GM23338 (cell line): ENCODE measurements around the gene LMOD3. TPM values are rescaled to one million over a fixed set of nuclear protein-coding genes. Genes with fewer than 3 reads are reported as not detected.

Experiments used
- ATAC-seq: fragments of 200-7000 bp; cut with Tn5 transposase; 3 replicates; pipeline ENCODE4 v1.9.1; 2020
- DNase-seq: peaks from one replicate; pipeline ENCODE4 v3.0.0-alpha.2; 2015; ENCODE audit warnings: low spot score
- H2AFZ ChIP-seq: fragments of 200-600 bp; sonication (generic); 2 replicates; pipeline ENCODE4 v1.8.0; 2016; ENCODE audit warnings: antibody characterized with exemption, mild to moderate bottlenecking, moderate library complexity
- H3F3A ChIP-seq: fragments of 200-600 bp; sonication (generic); replicated peaks from 2 replicates; pipeline ENCODE4 v1.8.0; 2017; ENCODE audit warnings: antibody characterized with exemption, mixed run types, low read depth
- H3K27ac ChIP-seq: fragments of 200-600 bp; sonication (generic); 2 replicates; pipeline ENCODE4 v1.6.1; 2016; ENCODE audit warnings: low read depth
- H3K27me3 ChIP-seq: fragments of 200-600 bp; sonication (generic); 2 replicates; pipeline ENCODE4 v1.8.0; 2016; ENCODE audit warnings: mild to moderate bottlenecking, mixed run types, moderate library complexity; ENCODE audit not compliant: insufficient read depth
- H3K36me3 ChIP-seq: fragments of 200-600 bp; sonication (generic); 2 replicates; pipeline ENCODE4 v1.8.0; 2016; ENCODE audit warnings: mild to moderate bottlenecking; ENCODE audit not compliant: insufficient read depth
- H3K4me1 ChIP-seq: fragments of 200-600 bp; sonication (generic); 2 replicates; pipeline ENCODE4 v1.8.0; 2016; ENCODE audit warnings: mild to moderate bottlenecking, moderate library complexity; ENCODE audit not compliant: insufficient read depth
- H3K4me2 ChIP-seq: fragments of 200-600 bp; sonication (generic); 2 replicates; pipeline ENCODE4 v1.7.1; 2017; ENCODE audit warnings: mixed run types
- H3K4me3 ChIP-seq: fragments of 200-600 bp; sonication (generic); 2 replicates; pipeline ENCODE4 v1.6.1; 2016; ENCODE audit warnings: mixed run types
- H3K79me2 ChIP-seq: fragments of 200-600 bp; sonication (generic); replicated peaks from 2 replicates; pipeline ENCODE4 v1.8.0; 2017; ENCODE audit warnings: mild to moderate bottlenecking; ENCODE audit not compliant: insufficient read depth
- H3K9me2 ChIP-seq: fragments of 200-600 bp; sonication (generic); 2 replicates; pipeline ENCODE4 v1.8.0; 2017; ENCODE audit not compliant: insufficient read depth
- H4K20me1 ChIP-seq: fragments of 200-600 bp; sonication (generic); replicated peaks from 2 replicates; pipeline ENCODE4 v1.8.0; 2017; ENCODE audit warnings: mild to moderate bottlenecking; ENCODE audit not compliant: insufficient read depth
- H3K27ac Mint-ChIP-seq: 2 replicates; pipeline ENCODE4 v1.8.0; 2020; ENCODE audit warnings: inconsistent platforms, mild to moderate bottlenecking, moderate library complexity, mixed read lengths
- H3K27me3 Mint-ChIP-seq: 3 replicates; pipeline ENCODE4 v1.8.0; 2022; ENCODE audit warnings: low read depth, mild to moderate bottlenecking, moderate library complexity, mixed read lengths, inconsistent platforms; ENCODE audit not compliant: insufficient read depth, poor library complexity
- H3K36me3 Mint-ChIP-seq: 3 replicates; pipeline ENCODE4 v1.8.0; 2021; ENCODE audit warnings: low read depth, mild to moderate bottlenecking, inconsistent platforms, moderate library complexity, mixed read lengths
- H3K4me1 Mint-ChIP-seq: 3 replicates; pipeline ENCODE4 v1.8.0; 2020; ENCODE audit warnings: mild to moderate bottlenecking, inconsistent platforms, mixed read lengths
- H3K4me3 Mint-ChIP-seq: 3 replicates; pipeline ENCODE4 v1.8.0; 2021; ENCODE audit warnings: moderate library complexity, mild to moderate bottlenecking, inconsistent platforms, mixed read lengths
- H3K9me3 Mint-ChIP-seq: 3 replicates; pipeline ENCODE4 v1.8.0; 2020; ENCODE audit warnings: moderate library complexity, mild to moderate bottlenecking, inconsistent platforms, mixed read lengths
- EZH2 ChIP-seq: fragments of 200-600 bp; sonication (generic); IDR thresholded peaks from one replicate; pipeline ENCODE4 v1.8.0; 2017; ENCODE audit warnings: antibody characterized with exemption, mild to moderate bottlenecking, low read depth; ENCODE audit not compliant: unreplicated experiment
- JUNB ChIP-seq: IDR thresholded peaks from one replicate; pipeline ENCODE4 v1.6.1; 2016; ENCODE audit warnings: antibody characterized with exemption; ENCODE audit not compliant: unreplicated experiment
- POLR2AphosphoS5 ChIP-seq: IDR thresholded peaks from 2 replicates; pipeline ENCODE4 v1.6.1; 2016; ENCODE audit warnings: antibody characterized with exemption, low read depth
- STAT1 ChIP-seq: IDR thresholded peaks from one replicate; pipeline ENCODE4 v1.6.1; 2016; ENCODE audit warnings: antibody characterized with exemption; ENCODE audit not compliant: unreplicated experiment
- polyA plus RNA-seq: library from polyadenylated mRNA; unstranded; fragments of >200 nt; fragmentation: Nextera tagmentation; extraction: Ambion mirVana; gene quantifications from 2 replicates; pipeline ENCODE4 v1.2.1, GENCODE V29; 2016
- total RNA-seq: library from RNA; depleted of rRNA; stranded (reverse); fragments of >200 nt; shearing (Covaris generic); gene quantifications from 2 replicates; pipeline ENCODE4 v1.2.3, GENCODE V29; 2014
- TF ChIP-seq, protein P1 (sequence below): IDR thresholded peaks from 2 replicates; pipeline ENCODE4 v1.6.1; 2016; ENCODE audit warnings: antibody characterized with exemption
- TF ChIP-seq, protein P2 (sequence below), 2 experiments: fragments of 200-600 bp in 1 of 2; sonication (generic) in 1 of 2; conservative IDR thresholded peaks; 2 replicates each; pipeline versions ENCODE4 v1.5.1 to v1.6.1; 2016 to 2017; ENCODE audit warnings: antibody characterized with exemption in 2 of 2, low read depth in 2 of 2, mild to moderate bottlenecking in 2 of 2, moderate library complexity in 1 of 2

LMOD3 gene
- total and polyA plus RNA-seq, 2 experiments from 2014 or later: 0.06 TPM; not detected in 1

GRCh38 chr3:69162308-69162980 lies 40.0 kb upstream of the LMOD3 start:
- no peaks in the 10 kb centered on the region for H3K9me3 Mint-ChIP-seq
- Histone ChIP-seq H3K4me2 (no peak overlapping the region), H3F3A (no peaks in the 10 kb centered on the region), H3K27ac (no peak overlapping the region), H3K79me2 (no peaks in the 10 kb centered on the region), H3K4me1 (peaks cover 3% of the 10 kb centered on the region; the same call in 1 of the 2 replicates), H3K4me3 (no peak overlapping the region), H4K20me1 (no peaks in the 10 kb centered on the region), H3K9me2 (no peaks in the 10 kb centered on the region), H3K27me3 (no peaks in the 10 kb centered on the region), H3K36me3 (no peaks in the 10 kb centered on the region), H2AFZ (0 out of 2 replicates have a peak overlapping the region, but pooled peaks have one; percentile 8)
- H3K4me1 Mint-ChIP-seq: peaks cover 13% of the 10 kb centered on the region; the same call in 2 of the 3 replicates
- DNase-seq (no peak), ATAC-seq (peak; percentile 65)
- no peak overlapping the region for H3K4me3 Mint-ChIP-seq
- TF ChIP-seq JUNB (no peak), POLR2AphosphoS5 (no peak), STAT1 (no peak), EZH2 (no peak)
- H3K36me3 Mint-ChIP-seq: no peaks in the 10 kb centered on the region
- H3K27me3 Mint-ChIP-seq: no peaks in the 10 kb centered on the region
- H3K27ac Mint-ChIP-seq: no peak overlapping the region

- H3K36me3 Mint-ChIP-seq: no peaks in the 10 kb centered on the region
- Histone ChIP-seq H3K4me3 (no peak overlapping the region), H3F3A (no peaks in the 10 kb centered on the region), H4K20me1 (no peaks in the 10 kb centered on the region), H3K27ac (no peak overlapping the region), H3K4me1 (peaks cover 3% of the 10 kb centered on the region; the same call in 1 of the 2 replicates), H3K79me2 (no peaks in the 10 kb centered on the region), H3K9me2 (no peaks in the 10 kb centered on the region), H3K4me2 (no peak overlapping the region), H2AFZ (0 out of 2 replicates have a peak overlapping the region, but pooled peaks have one; percentile 8), H3K27me3 (no peaks in the 10 kb centered on the region), H3K36me3 (no peaks in the 10 kb centered on the region)
- TF ChIP-seq, protein P1, sequence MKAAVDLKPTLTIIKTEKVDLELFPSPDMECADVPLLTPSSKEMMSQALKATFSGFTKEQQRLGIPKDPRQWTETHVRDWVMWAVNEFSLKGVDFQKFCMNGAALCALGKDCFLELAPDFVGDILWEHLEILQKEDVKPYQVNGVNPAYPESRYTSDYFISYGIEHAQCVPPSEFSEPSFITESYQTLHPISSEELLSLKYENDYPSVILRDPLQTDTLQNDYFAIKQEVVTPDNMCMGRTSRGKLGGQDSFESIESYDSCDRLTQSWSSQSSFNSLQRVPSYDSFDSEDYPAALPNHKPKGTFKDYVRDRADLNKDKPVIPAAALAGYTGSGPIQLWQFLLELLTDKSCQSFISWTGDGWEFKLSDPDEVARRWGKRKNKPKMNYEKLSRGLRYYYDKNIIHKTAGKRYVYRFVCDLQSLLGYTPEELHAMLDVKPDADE: no peak
- TF ChIP-seq, protein P2, sequence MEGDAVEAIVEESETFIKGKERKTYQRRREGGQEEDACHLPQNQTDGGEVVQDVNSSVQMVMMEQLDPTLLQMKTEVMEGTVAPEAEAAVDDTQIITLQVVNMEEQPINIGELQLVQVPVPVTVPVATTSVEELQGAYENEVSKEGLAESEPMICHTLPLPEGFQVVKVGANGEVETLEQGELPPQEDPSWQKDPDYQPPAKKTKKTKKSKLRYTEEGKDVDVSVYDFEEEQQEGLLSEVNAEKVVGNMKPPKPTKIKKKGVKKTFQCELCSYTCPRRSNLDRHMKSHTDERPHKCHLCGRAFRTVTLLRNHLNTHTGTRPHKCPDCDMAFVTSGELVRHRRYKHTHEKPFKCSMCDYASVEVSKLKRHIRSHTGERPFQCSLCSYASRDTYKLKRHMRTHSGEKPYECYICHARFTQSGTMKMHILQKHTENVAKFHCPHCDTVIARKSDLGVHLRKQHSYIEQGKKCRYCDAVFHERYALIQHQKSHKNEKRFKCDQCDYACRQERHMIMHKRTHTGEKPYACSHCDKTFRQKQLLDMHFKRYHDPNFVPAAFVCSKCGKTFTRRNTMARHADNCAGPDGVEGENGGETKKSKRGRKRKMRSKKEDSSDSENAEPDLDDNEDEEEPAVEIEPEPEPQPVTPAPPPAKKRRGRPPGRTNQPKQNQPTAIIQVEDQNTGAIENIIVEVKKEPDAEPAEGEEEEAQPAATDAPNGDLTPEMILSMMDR (conservative IDR thresholded peaks at IDR 0.05; ENCODE audit: low read depth in 2 of 2): peak; percentile 87 to 99
- H3K27ac Mint-ChIP-seq: no peak overlapping the region
- ATAC-seq: peak; percentile 40
- no peaks in the 10 kb centered on the region for H3K9me3 Mint-ChIP-seq
- no peak overlapping the region for H3K4me3 Mint-ChIP-seq
- no peaks in the 10 kb centered on the region for H3K27me3 Mint-ChIP-seq
- DNase-seq: peak; percentile 68
- peaks cover 13% of the 10 kb centered on the region; the same call in 2 of the 3 replicates for H3K4me1 Mint-ChIP-seq
Measured at GRCh38 chr3:69161587-69162307, 39.4 kb upstream of the LMOD3 start.
